ENCODE data around the gene CACTIN. TPM values are rescaled to one million over a fixed set of nuclear protein-coding genes. Genes with fewer than 3 reads are reported as not detected.

CACTIN gene
- total RNA-seq, 1 donor from 2014 or later: 26.7 TPM

DNA sequence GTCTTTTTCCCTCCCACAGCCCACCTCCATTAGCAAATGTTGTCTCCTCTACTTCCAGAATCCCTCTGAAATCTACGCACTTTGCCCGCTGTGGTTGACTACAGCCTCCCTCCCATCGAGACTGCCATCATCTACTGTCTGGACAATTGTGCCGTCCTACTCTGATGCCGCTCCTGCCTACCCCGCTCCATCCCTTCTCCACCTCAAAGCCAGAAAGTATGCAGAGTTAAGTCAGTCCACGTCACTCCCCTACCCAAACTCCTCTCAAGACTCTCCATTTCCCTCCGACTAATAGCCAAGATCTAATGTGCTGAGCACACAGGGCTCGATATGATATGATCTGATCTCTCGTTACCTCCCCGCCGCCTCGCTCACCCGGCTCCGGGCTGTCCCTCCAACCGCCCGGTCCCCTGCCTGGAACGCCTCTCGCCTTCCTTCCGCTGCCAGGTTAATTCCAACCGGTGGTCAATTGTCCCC, 556 bp downstream of the CACTIN start:
- no peak for TF ChIP-seq EZH2 (IDR thresholded peaks at IDR 0.05; ENCODE audit: insufficient read depth, low read length)
- TF ChIP-seq, protein P1, sequence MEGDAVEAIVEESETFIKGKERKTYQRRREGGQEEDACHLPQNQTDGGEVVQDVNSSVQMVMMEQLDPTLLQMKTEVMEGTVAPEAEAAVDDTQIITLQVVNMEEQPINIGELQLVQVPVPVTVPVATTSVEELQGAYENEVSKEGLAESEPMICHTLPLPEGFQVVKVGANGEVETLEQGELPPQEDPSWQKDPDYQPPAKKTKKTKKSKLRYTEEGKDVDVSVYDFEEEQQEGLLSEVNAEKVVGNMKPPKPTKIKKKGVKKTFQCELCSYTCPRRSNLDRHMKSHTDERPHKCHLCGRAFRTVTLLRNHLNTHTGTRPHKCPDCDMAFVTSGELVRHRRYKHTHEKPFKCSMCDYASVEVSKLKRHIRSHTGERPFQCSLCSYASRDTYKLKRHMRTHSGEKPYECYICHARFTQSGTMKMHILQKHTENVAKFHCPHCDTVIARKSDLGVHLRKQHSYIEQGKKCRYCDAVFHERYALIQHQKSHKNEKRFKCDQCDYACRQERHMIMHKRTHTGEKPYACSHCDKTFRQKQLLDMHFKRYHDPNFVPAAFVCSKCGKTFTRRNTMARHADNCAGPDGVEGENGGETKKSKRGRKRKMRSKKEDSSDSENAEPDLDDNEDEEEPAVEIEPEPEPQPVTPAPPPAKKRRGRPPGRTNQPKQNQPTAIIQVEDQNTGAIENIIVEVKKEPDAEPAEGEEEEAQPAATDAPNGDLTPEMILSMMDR (IDR thresholded peaks at IDR 0.05; ENCODE audit: insufficient read depth, low read depth, low read length): no peak
- Histone ChIP-seq H3K4me2 (ENCODE audit: low read length) (peak overlapping the region; percentile 95), H3K4me1 (ENCODE audit: insufficient read depth, low read length) (peaks cover 10% of the 10 kb centered on the region), H3K27ac (ENCODE audit: low read depth, low read length) (peak overlapping the region; percentile 99), H3K9ac (ENCODE audit: low read length) (peak overlapping the region; percentile 94), H3K4me3 (ENCODE audit: insufficient read depth, low read depth, low read length) (peak overlapping the region; percentile 96), H3K79me2 (ENCODE audit: insufficient read depth, low read length) (peaks cover 37% of the 10 kb centered on the region), H2AFZ (ENCODE audit: low read depth, low read length) (peak overlapping the region; percentile 83), H3K27me3 (ENCODE audit: insufficient read depth, low read length) (no peaks in the 10 kb centered on the region), H3K9me3 (ENCODE audit: insufficient read depth, low read depth, low read length) (no peaks in the 10 kb centered on the region), H3K36me3 (ENCODE audit: insufficient read depth, low read length) (no peaks in the 10 kb centered on the region), H4K20me1 (ENCODE audit: insufficient read depth, low read length) (peaks cover 31% of the 10 kb centered on the region)
- FAIRE-seq (no peak), DNase-seq (ENCODE audit: low read depth) (peak; percentile 10)
- Mint-ChIP-seq H3K4me3 (ENCODE audit: unreplicated experiment) (peak overlapping the region; percentile 94), H3K27me3 (ENCODE audit: low read depth, unreplicated experiment) (no peaks in the 10 kb centered on the region), H3K4me1 (ENCODE audit: low read depth, unreplicated experiment) (peaks cover 4% of the 10 kb centered on the region), H3K27ac (ENCODE audit: unreplicated experiment) (peak overlapping the region; percentile 97), H3K36me3 (ENCODE audit: low read depth, unreplicated experiment) (peaks cover 4% of the 10 kb centered on the region), H3K9me3 (ENCODE audit: unreplicated experiment) (no peaks in the 10 kb centered on the region)

GRCh38 chr19:3623716-3624115, 2.9 kb downstream of the CACTIN start:
- Mint-ChIP-seq H3K9me3 (ENCODE audit: unreplicated experiment) (no peaks in the 10 kb centered on the region), H3K27me3 (ENCODE audit: low read depth, unreplicated experiment) (no peaks in the 10 kb centered on the region), H3K4me1 (ENCODE audit: low read depth, unreplicated experiment) (peaks cover 4% of the 10 kb centered on the region), H3K36me3 (ENCODE audit: low read depth, unreplicated experiment) (peaks cover 3% of the 10 kb centered on the region), H3K4me3 (ENCODE audit: unreplicated experiment) (no peak overlapping the region), H3K27ac (ENCODE audit: unreplicated experiment) (no peak overlapping the region)
- no peak overlapping the region for H3K9ac ChIP-seq (ENCODE audit: low read length)
- no peaks in the 10 kb centered on the region for H3K9me3 ChIP-seq (ENCODE audit: insufficient read depth, low read depth, low read length)
- FAIRE-seq (no peak), DNase-seq (ENCODE audit: low read depth) (no peak)
- no peaks in the 10 kb centered on the region for H3K27me3 ChIP-seq (ENCODE audit: insufficient read depth, low read length)
- no peak overlapping the region for H2AFZ ChIP-seq (ENCODE audit: low read depth, low read length)
- H3K27ac ChIP-seq (ENCODE audit: low read depth, low read length): no peak overlapping the region
- H3K4me2 ChIP-seq (ENCODE audit: low read length): no peak overlapping the region
- no peak overlapping the region for H3K4me3 ChIP-seq (ENCODE audit: insufficient read depth, low read depth, low read length)
- H4K20me1 ChIP-seq (ENCODE audit: insufficient read depth, low read length): peaks cover 31% of the 10 kb centered on the region
- no peaks in the 10 kb centered on the region for H3K36me3 ChIP-seq (ENCODE audit: insufficient read depth, low read length)
- H3K79me2 ChIP-seq (ENCODE audit: insufficient read depth, low read length): peaks cover 37% of the 10 kb centered on the region
- TF ChIP-seq, protein P1 (IDR thresholded peaks at IDR 0.05; ENCODE audit: insufficient read depth, low read depth, low read length): no peak
- no peak for TF ChIP-seq EZH2 (IDR thresholded peaks at IDR 0.05; ENCODE audit: insufficient read depth, low read length)
- peaks cover 10% of the 10 kb centered on the region for H3K4me1 ChIP-seq (ENCODE audit: insufficient read depth, low read length)

DNA sequence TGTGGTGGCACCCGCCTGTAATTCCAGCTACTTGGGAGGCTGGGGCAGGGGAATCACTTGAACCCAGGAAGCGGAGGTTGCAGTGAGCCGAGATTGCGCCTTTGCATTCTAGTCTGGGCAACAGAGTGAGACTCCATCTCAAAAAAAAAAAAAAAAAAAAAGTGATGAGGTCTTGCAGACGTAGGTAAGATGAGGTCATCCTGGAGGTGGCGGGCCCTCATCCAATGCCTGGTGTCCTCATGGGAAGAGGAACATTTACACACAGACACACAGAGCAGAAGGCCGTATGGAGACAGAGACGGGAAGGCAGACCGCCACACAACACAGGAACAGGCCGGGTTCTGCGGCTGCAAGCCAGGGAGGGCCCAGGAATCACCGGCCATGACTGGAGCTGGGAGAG, 4.4 kb downstream of the CACTIN start:
- Histone ChIP-seq H3K4me2 (ENCODE audit: low read length) (no peak overlapping the region), H2AFZ (ENCODE audit: low read depth, low read length) (no peak overlapping the region), H3K27ac (ENCODE audit: low read depth, low read length) (no peak overlapping the region), H3K36me3 (ENCODE audit: insufficient read depth, low read length) (no peaks in the 10 kb centered on the region), H3K4me1 (ENCODE audit: insufficient read depth, low read length) (peaks cover 10% of the 10 kb centered on the region), H3K9ac (ENCODE audit: low read length) (no peak overlapping the region), H3K27me3 (ENCODE audit: insufficient read depth, low read length) (no peaks in the 10 kb centered on the region), H3K79me2 (ENCODE audit: insufficient read depth, low read length) (peaks cover 37% of the 10 kb centered on the region), H4K20me1 (ENCODE audit: insufficient read depth, low read length) (peaks cover 31% of the 10 kb centered on the region), H3K9me3 (ENCODE audit: insufficient read depth, low read depth, low read length) (no peaks in the 10 kb centered on the region), H3K4me3 (ENCODE audit: insufficient read depth, low read depth, low read length) (no peak overlapping the region)
- H3K9me3 Mint-ChIP-seq (ENCODE audit: unreplicated experiment): no peaks in the 10 kb centered on the region
- FAIRE-seq: no peak
- TF ChIP-seq, protein P1 (IDR thresholded peaks at IDR 0.05; ENCODE audit: insufficient read depth, low read depth, low read length): no peak
- TF ChIP-seq EZH2 (IDR thresholded peaks at IDR 0.05; ENCODE audit: insufficient read depth, low read length): no peak
- H3K4me3 Mint-ChIP-seq (ENCODE audit: unreplicated experiment): no peak overlapping the region
- no peak for DNase-seq (ENCODE audit: low read depth)
- no peak overlapping the region for H3K27ac Mint-ChIP-seq (ENCODE audit: unreplicated experiment)
- peaks cover 4% of the 10 kb centered on the region for H3K36me3 Mint-ChIP-seq (ENCODE audit: low read depth, unreplicated experiment)
- H3K4me1 Mint-ChIP-seq (ENCODE audit: low read depth, unreplicated experiment): peaks cover 4% of the 10 kb centered on the region
- H3K27me3 Mint-ChIP-seq (ENCODE audit: low read depth, unreplicated experiment): no peaks in the 10 kb centered on the region

Measured in astrocyte (in vitro differentiated cells and primary cell).